Hypothalamus (tissue), 51 donors: ENCODE results near the gene RAB3B.
"Not testable (repeated sequence)": the region's sequence is repeated elsewhere in the genome, so short reads cannot be mapped to it uniquely, and the experiment has no call there.

Experiments used
- DNase-seq, 51 donors: peaks; one replicate each; lab custom pipeline; 2025; lab: John Stamatoyannopoulos, UW

The RAB3B gene

GRCh38 chr1:51877434-51878307 lies 112.8 kb downstream of the RAB3B start:
- DNase-seq, result peak in 20 of 51 donors; percentile 3 to 60 (median 31)

DNA sequence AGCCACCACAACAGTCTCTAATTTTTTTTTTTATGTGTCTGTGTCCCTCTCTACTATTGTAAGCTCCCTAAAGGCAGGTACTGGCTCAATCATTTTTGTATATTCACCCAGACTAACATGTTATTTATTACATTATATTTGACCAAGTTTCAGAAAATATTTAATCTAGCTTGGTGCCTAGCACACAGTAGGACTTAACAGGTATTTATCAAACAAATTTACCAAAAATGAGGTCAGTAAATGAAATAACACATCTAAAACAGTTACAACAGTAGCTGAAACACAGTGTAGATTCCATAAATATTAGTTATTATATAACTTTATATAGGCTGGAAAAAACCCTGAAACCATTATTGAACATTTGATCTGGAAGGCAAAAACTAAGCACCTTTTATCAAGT lies 114.7 kb downstream of the RAB3B start:
- DNase-seq, result no peak

DNA sequence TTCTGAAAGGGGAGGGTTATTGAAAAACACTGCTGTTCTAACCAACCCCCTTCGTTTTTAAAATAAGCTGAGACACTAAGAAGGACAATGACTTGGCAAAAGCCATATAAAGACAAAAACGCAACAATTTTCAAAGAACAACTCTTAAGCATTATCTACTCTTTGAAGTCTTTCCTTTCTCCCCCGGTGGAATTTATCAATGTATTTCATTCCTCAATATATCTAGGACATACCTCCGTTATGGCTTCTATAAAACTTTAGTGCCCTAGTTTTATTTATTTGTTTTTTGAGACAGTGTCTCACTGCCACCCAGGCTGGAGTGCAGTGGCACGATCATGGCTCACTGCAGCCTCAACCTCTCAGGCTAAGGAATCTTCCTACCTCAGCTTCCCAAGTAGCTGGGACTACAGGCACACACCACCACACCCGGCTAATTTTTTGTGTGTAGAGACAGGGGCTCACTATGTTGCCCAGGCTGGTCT lies 115.2 kb downstream of the RAB3B start:
- DNase-seq, result no peak

- DNase-seq, result not testable (repeated sequence)
Observed at GRCh38 chr1:51873270-51873669, 117.2 kb downstream of the RAB3B start.

GRCh38 chr1:51871351-51871975 lies 119.0 kb downstream of the RAB3B start:
- DNase-seq, result no peak

DNA sequence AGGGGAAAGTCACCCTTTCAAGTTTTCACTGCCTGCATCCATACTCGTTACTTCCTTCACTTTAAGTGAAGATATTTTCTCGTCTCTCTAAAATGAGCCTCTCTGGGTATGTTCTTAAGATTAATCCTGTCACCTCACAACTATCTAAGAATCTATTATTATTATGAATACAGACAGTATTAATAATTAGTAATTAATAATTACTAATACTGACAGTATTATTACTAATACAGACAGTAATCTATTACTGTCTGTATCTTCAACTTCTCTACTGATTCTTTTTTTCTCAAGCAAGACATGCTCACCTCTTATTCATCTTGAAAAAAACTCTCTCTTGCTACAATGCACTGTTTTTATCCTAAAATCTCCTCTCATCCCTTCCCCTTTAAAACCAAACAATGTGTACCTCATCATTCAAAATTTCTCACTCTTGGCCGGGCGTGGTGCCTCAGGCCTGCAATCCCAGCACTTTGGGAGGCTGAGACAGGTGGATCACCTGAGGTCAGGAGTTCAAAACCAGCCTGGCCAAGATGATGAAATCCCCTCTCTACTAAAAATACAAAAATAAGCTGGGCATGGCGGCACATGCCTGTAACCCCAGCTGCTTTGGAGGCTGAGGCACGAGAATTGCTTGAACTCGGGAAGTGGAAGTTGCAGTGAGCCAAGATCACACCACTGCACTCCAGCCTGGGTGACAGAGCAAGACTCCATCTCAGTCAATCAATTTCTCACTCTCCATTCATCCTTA lies 119.7 kb downstream of the RAB3B start:
- no peak for DNase-seq

DNA sequence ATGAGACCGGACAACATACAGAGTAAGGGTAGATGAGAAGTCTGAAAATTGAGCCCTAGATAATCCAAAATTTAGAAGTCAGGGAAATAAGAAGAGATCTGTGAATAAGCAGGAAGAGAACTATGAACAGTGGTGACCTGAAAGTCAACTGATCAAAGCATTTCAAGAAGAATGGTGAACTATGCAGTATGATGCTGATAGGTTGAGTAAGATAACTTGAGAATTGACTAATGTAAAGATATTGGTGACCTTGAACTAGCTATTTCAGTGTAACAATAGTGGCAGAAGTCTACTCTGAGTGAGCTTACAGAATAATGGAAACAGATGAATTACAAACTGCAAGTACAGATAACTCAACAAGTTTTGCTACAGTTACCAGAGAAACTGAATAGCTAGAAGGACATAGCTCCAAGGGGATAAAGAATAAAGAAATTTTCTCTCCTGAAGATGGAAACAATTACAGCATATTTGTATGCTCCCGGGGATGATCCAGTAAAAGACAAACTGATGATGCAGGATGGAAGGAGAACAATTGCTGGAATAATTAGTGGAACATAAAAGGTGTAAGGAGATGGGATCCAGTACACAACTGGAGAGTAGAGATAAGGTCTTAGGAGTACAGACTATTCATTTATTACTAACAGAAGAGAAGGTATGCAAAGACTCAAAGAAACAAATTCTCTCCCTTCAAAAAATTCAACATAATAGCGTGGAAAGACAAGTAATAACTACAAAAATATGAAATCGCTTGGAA lies 122.8 kb downstream of the RAB3B start:
- no peak for DNase-seq

DNA sequence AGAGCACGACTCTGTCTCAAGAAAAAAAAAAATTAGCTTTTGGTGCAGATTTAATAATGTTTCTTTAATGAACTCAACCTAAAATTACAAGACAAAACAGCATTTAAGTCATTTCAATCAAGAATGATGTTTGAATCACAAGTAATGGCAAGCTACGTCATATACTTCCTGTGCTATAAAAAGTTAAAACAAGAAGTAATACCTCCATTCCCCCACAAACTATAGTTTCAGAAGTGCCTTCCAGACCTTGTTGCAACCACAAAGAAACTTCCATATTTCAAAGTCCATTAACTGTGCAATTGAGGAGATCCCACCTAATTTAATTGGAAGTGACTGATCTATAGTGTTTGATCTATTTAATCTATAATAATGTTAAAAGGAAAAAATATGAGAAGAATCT lies 127.1 kb downstream of the RAB3B start:
- DNase-seq, result no peak

DNA sequence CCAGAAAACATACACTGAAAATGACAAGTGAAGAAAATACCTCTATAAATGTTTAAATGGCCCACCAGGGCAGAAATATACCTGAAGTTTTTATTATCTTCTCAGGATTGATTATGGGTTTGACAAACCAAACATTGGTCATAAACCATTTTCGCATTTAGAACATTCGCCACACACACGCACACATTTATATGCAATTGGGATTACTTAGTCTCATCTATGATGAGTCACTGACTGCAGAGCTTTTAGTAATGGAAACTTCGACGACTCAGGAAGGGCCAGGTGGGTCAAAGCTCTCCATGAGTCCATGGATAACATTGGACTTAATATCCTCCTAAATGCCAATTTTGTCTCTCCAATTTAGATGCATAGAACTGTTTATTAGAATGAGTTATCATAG lies 128.8 kb downstream of the RAB3B start:
- DNase-seq, result no peak

DNA sequence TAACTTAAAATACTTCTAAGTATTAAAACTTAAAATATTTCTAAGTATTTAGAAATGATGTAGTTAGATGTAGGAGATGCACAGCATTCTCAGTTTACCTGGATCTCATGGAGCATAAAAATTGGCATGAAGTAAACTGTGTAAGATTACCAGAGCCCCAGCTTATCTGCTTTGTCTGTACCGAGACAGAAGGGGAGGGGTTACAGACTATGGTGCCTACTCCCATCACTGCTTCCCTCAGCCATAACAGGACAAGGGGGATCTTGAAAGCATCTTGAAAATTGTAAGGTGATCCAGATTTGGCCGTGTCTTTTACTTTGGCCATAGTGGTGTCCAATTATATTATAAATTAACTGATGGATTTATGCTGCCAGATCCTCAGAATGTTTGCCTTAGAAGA lies 130.8 kb downstream of the RAB3B start:
- DNase-seq, result no peak

DNA sequence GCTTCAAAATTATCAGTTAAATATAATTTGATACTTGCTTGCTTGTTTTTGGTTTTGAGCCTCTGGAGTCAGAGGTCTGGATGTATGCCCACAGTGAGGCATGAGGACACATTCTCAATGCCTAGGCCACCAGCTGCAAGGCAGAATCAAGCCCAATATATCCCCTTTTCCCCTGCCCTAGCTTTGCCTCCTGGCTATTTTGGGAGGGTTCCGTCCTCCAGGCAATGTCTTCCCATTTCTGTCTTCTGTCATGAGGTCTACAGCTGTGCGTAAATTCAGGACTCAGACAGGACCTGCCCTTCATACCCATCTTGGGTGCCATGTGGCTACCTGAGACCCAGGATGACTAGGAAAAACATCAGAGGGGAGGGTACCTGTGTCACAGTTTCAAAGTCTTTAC lies 131.2 kb downstream of the RAB3B start:
- no peak for DNase-seq

- DNase-seq, result no peak
Observed at GRCh38 chr1:51858892-51859291, 131.6 kb downstream of the RAB3B start.
